22Rv1 (cell line): ENCODE measurements around the gene CCDC88A.

Experiments
- H3K27ac ChIP-seq: fragments of 450-650 bp; 2 replicates; pipeline ENCODE4 v1.5.1; 2017
- CTCF ChIP-seq: fragments of 450-650 bp; IDR thresholded peaks from 2 replicates; pipeline ENCODE4 v1.5.1; 2017; ENCODE audit warnings: mild to moderate bottlenecking
- ZFX ChIP-seq: fragments of 450-650 bp; IDR thresholded peaks from 2 replicates; pipeline ENCODE4 v1.6.1; 2017; ENCODE audit warnings: antibody characterized with exemption, borderline replicate concordance

The CCDC88A gene

GRCh38 chr2:55420439-55420725 is 726 bp upstream of the CCDC88A start:
- TF ChIP-seq ZFX = no peak
- no peak for TF ChIP-seq CTCF
- peak overlapping the region; percentile 48 for H3K27ac ChIP-seq

GRCh38 chr2:55419233-55419678 is 400 bp downstream of the CCDC88A start:
- no peak for TF ChIP-seq CTCF
- TF ChIP-seq ZFX = no peak
- no peak overlapping the region for H3K27ac ChIP-seq

GRCh38 chr2:55418512-55419232 is 984 bp downstream of the CCDC88A start:
- TF ChIP-seq ZFX (no peak), CTCF (no peak)
- H3K27ac ChIP-seq = no peak overlapping the region

- H3K27ac ChIP-seq = no peak overlapping the region
- TF ChIP-seq ZFX (no peak), CTCF (no peak)
These were observed 1.6 kb downstream of the CCDC88A start for GRCh38 chr2:55418072-55418471.

GRCh38 chr2:55416786-55417568 is 2.7 kb downstream of the CCDC88A start:
- no peak overlapping the region for H3K27ac ChIP-seq
- no peak for TF ChIP-seq ZFX
- no peak for TF ChIP-seq CTCF

- no peak overlapping the region for H3K27ac ChIP-seq
- no peak for TF ChIP-seq ZFX
- TF ChIP-seq CTCF = no peak
These were observed 4.4 kb downstream of the CCDC88A start for GRCh38 chr2:55415300-55415699.
